Neural progenitor cell (in vitro differentiated cells): ENCODE data around the gene OR2L3. TPM values are rescaled to one million over a fixed set of nuclear protein-coding genes. Genes with fewer than 3 reads are reported as not detected.

Experiments used
- DNase-seq: peaks from one replicate; pipeline ENCODE4 v3.0.0-alpha.2; 2016; ENCODE audit warnings: low spot score
- H2AFZ ChIP-seq: fragments of 200-600 bp; sonication (generic); replicated peaks from 2 replicates; pipeline ENCODE4 v1.6.1; 2016; ENCODE audit warnings: antibody characterized with exemption
- H3F3A ChIP-seq: fragments of 200-600 bp; sonication (generic); 2 replicates; pipeline ENCODE4 v1.6.1; 2016; ENCODE audit warnings: antibody characterized with exemption, low read depth
- H3K27ac ChIP-seq: fragments of 200-600 bp; sonication (generic); 2 replicates; pipeline ENCODE4 v1.5.1; 2016; ENCODE audit warnings: mild to moderate bottlenecking
- H3K27me3 ChIP-seq: fragments of 200-600 bp; sonication (generic); 2 replicates; pipeline ENCODE4 v1.6.1; 2016; ENCODE audit warnings: mild to moderate bottlenecking, moderate library complexity
- H3K36me3 ChIP-seq: fragments of 200-600 bp; sonication (generic); 2 replicates; pipeline ENCODE4 v1.5.1; 2016
- H3K4me1 ChIP-seq: fragments of 200-600 bp; sonication (generic); 2 replicates; pipeline ENCODE4 v1.6.1; 2016; ENCODE audit warnings: mixed run types
- H3K4me2 ChIP-seq: fragments of 200-600 bp; sonication (generic); 2 replicates; pipeline ENCODE4 v1.6.1; 2016
- H3K4me3 ChIP-seq: fragments of 200-600 bp; sonication (generic); 2 replicates; pipeline ENCODE4 v1.5.1; 2016
- H3K79me2 ChIP-seq: fragments of 200-600 bp; sonication (generic); 2 replicates; pipeline ENCODE4 v1.6.1; 2016; ENCODE audit warnings: low read depth
- H3K9ac ChIP-seq: fragments of 200-600 bp; sonication (generic); 2 replicates; pipeline ENCODE4 v1.6.1; 2016
- H3K9me3 ChIP-seq: fragments of 200-600 bp; sonication (generic); 2 replicates; pipeline ENCODE4 v1.5.1; 2016; ENCODE audit warnings: low read depth
- H4K20me1 ChIP-seq: fragments of 200-600 bp; sonication (generic); 2 replicates; pipeline ENCODE4 v1.6.1; 2016; ENCODE audit warnings: low read depth
- H3K27ac Mint-ChIP-seq: 3 replicates; pipeline ENCODE4 v1.8.0; 2021; ENCODE audit warnings: mixed read lengths
- H3K27me3 Mint-ChIP-seq: 2 replicates; pipeline ENCODE4 v1.8.0; 2022; ENCODE audit warnings: low read depth, mild to moderate bottlenecking, inconsistent platforms, moderate library complexity, mixed read lengths; ENCODE audit not compliant: insufficient read depth
- H3K36me3 Mint-ChIP-seq: 3 replicates; pipeline ENCODE4 v1.8.0; 2021; ENCODE audit warnings: mixed read lengths
- H3K4me1 Mint-ChIP-seq: 3 replicates; pipeline ENCODE4 v1.8.0; 2021; ENCODE audit warnings: mixed read lengths
- H3K4me3 Mint-ChIP-seq: 3 replicates; pipeline ENCODE4 v1.8.0; 2021; ENCODE audit warnings: mild to moderate bottlenecking, moderate library complexity, mixed read lengths
- H3K9me3 Mint-ChIP-seq: 3 replicates; pipeline ENCODE4 v1.8.0; 2020; ENCODE audit warnings: mixed read lengths
- EZH2 ChIP-seq: fragments of 200-600 bp; sonication (generic); IDR thresholded peaks from 2 replicates; pipeline ENCODE4 v1.6.1; 2017; ENCODE audit warnings: antibody characterized with exemption, mild to moderate bottlenecking, moderate library complexity
- EZH2phosphoT487 ChIP-seq: fragments of 200-600 bp; sonication (generic); IDR thresholded peaks from 2 replicates; pipeline ENCODE4 v1.6.1; 2017; ENCODE audit warnings: antibody characterized with exemption
- total RNA-seq: library from RNA; depleted of rRNA; stranded (reverse); fragments of >200 nt; gene quantifications from 2 replicates; pipeline ENCODE4 v1.2.3, GENCODE V29; 2015; ENCODE audit warnings: low replicate concordance
- TF ChIP-seq, protein P1 (sequence below): fragments of 200-600 bp; sonication (generic); IDR thresholded peaks from 2 replicates; pipeline ENCODE4 v1.5.1; 2017; ENCODE audit warnings: antibody characterized with exemption, mild to moderate bottlenecking

OR2L3 gene, protein sequence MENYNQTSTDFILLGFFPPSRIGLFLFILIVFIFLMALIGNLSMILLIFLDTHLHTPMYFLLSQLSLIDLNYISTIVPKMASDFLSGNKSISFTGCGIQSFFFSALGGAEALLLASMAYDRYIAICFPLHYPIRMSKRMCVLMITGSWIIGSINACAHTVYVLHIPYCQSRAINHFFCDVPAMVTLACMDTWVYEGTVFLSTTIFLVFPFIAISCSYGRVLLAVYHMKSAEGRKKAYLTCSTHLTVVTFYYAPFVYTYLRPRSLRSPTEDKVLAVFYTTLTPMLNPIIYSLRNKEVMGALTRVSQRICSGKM
- total RNA-seq = not detected in 2 replicates

DNA sequence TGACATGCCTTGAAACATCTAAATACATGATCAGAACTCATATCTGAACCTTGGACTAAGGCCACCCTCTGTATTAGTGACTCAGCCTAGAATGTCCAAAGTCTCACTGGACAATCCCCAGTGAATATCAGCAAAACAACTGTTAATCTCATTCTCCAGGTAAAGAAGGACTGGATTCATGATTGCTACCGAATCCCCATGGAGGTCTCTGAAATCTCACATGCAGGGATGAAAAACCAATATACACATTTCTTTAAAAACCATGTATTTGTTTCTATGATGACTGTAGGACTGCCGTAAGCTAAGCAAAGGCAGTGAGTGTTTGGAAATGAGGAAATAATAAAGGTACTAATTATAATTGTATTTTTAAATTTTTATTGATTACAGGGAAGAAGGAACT, at the start of gene OR2L3:
Gene OR2L3 (plus strand): TSS at position 301 of the 400 bp plus-strand sequence. CDS start 13,846 bp downstream, outside the sequence.
- TF ChIP-seq EZH2phosphoT487 = no peak
- TF ChIP-seq EZH2 = no peak
- TF ChIP-seq, protein P1, sequence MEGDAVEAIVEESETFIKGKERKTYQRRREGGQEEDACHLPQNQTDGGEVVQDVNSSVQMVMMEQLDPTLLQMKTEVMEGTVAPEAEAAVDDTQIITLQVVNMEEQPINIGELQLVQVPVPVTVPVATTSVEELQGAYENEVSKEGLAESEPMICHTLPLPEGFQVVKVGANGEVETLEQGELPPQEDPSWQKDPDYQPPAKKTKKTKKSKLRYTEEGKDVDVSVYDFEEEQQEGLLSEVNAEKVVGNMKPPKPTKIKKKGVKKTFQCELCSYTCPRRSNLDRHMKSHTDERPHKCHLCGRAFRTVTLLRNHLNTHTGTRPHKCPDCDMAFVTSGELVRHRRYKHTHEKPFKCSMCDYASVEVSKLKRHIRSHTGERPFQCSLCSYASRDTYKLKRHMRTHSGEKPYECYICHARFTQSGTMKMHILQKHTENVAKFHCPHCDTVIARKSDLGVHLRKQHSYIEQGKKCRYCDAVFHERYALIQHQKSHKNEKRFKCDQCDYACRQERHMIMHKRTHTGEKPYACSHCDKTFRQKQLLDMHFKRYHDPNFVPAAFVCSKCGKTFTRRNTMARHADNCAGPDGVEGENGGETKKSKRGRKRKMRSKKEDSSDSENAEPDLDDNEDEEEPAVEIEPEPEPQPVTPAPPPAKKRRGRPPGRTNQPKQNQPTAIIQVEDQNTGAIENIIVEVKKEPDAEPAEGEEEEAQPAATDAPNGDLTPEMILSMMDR = no peak

DNA sequence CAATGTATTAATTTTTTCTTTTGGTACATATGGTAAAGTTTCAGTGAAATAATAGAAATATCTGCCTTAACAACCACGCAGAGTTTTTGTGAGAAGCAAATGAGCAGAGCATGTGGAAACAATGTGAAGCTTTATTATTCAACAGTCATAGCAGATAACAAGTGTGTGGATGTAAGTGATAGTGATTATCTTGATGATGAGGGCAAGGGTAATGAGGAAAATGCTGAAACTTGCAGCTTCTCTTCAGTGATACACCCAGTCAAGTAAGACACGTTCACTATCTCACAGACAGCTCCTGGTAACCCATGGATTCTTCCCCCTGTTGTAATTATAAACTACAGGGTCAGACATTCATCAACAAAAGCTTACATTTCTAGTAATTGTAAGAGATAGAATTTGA, 47.8 kb upstream of the OR2L3 start:
- Mint-ChIP-seq H3K36me3 (no peaks in the 10 kb centered on the region), H3K9me3 (peaks cover 8% of the 10 kb centered on the region), H3K27ac (no peak overlapping the region), H3K4me1 (no peaks in the 10 kb centered on the region), H3K4me3 (no peak overlapping the region), H3K27me3 (no peaks in the 10 kb centered on the region)
- Histone ChIP-seq H3F3A (no peaks in the 10 kb centered on the region), H3K79me2 (no peaks in the 10 kb centered on the region), H3K4me2 (no peak overlapping the region), H3K9me3 (peaks cover 36% of the 10 kb centered on the region), H2AFZ (no peak overlapping the region), H4K20me1 (no peaks in the 10 kb centered on the region), H3K4me3 (no peak overlapping the region), H3K9ac (no peak overlapping the region), H3K4me1 (no peaks in the 10 kb centered on the region), H3K27ac (no peak overlapping the region), H3K27me3 (no peaks in the 10 kb centered on the region), H3K36me3 (no peaks in the 10 kb centered on the region)
- DNase-seq = no peak
- TF ChIP-seq, protein P1 = no peak
- TF ChIP-seq EZH2phosphoT487 (no peak), EZH2 (no peak)

More for the DNA sequence above, at the start of gene OR2L3:
- H4K20me1 ChIP-seq = no peaks in the 10 kb centered on the region
- Mint-ChIP-seq H3K4me3 (no peak within 1 kb of the TSS), H3K36me3 (no peaks in the 10 kb centered on the region), H3K9me3 (peaks cover 24% of the 10 kb centered on the region), H3K27me3 (no peaks in the 10 kb centered on the region), H3K4me1 (no peaks in the 10 kb centered on the region), H3K27ac (no peak within 1 kb of the TSS)
- no peak within 1 kb of the TSS for H3K27ac ChIP-seq
- no peak within 1 kb of the TSS for H3K4me3 ChIP-seq
- H3K9me3 ChIP-seq = peaks cover 23% of the 10 kb centered on the region
- H3K36me3 ChIP-seq = no peaks in the 10 kb centered on the region
- H3K79me2 ChIP-seq = no peaks in the 10 kb centered on the region
- H3K9ac ChIP-seq = no peak within 1 kb of the TSS
- H3K4me2 ChIP-seq = no peak within 1 kb of the TSS
- H3K4me1 ChIP-seq = no peaks in the 10 kb centered on the region
- no peak for DNase-seq
- H3F3A ChIP-seq = no peaks in the 10 kb centered on the region
- no peaks in the 10 kb centered on the region for H3K27me3 ChIP-seq
- H2AFZ ChIP-seq = no peak within 1 kb of the TSS

DNA sequence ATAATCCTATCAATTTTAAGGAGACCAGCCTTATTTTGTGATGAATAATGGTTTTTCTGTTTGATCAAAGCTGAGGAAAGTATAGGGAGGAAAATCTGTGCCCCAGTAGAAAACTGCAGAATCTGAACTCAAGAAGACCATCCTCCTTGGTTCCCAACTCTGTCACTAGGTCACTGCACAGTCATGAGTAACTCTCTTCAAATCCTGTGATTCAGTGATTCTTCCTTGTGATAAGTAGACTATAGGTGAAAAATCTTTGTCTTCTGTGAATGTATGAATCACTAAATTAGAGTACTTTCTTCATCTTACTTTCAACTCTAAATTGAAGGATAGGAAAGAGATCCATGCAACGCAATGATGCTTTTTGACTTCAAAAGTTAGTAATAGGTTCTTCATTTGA, 46.5 kb upstream of the OR2L3 start:
- Histone ChIP-seq H3F3A (no peaks in the 10 kb centered on the region), H3K36me3 (no peaks in the 10 kb centered on the region), H3K79me2 (no peaks in the 10 kb centered on the region), H3K4me2 (no peak overlapping the region), H2AFZ (no peak overlapping the region), H3K9ac (no peak overlapping the region), H3K27ac (no peak overlapping the region), H3K27me3 (no peaks in the 10 kb centered on the region), H4K20me1 (no peaks in the 10 kb centered on the region), H3K4me1 (no peaks in the 10 kb centered on the region), H3K4me3 (no peak overlapping the region), H3K9me3 (peaks cover 39% of the 10 kb centered on the region)
- Mint-ChIP-seq H3K27me3 (no peaks in the 10 kb centered on the region), H3K4me3 (no peak overlapping the region), H3K27ac (no peak overlapping the region), H3K9me3 (peaks cover 8% of the 10 kb centered on the region), H3K4me1 (no peaks in the 10 kb centered on the region), H3K36me3 (no peaks in the 10 kb centered on the region)
- no peak for DNase-seq
- no peak for TF ChIP-seq EZH2
- TF ChIP-seq, protein P1 = no peak
- TF ChIP-seq EZH2phosphoT487 = no peak
